NOMO-1 (cell line): ENCODE data around the gene SPIRE1.

Source experiments
- DNase-seq, 2 experiments: peaks; one replicate each; lab custom pipeline; 2025; ENCODE audit not compliant: unreplicated experiment in 2 of 2; lab: John Stamatoyannopoulos, UW

SPIRE1 gene

GRCh38 chr18:12455496-12455895, 202.4 kb downstream of the SPIRE1 start:
- no peak for DNase-seq

GRCh38 chr18:12452784-12453183, 205.1 kb downstream of the SPIRE1 start:
- no peak for DNase-seq

GRCh38 chr18:12451428-12451827, 206.5 kb downstream of the SPIRE1 start:
- DNase-seq, result no peak

GRCh38 chr18:12449051-12449785, 208.7 kb downstream of the SPIRE1 start:
- no peak for DNase-seq

- no peak for DNase-seq
Measured at GRCh38 chr18:12445554-12445953, 212.4 kb downstream of the SPIRE1 start.

- DNase-seq, result no peak
Measured at GRCh38 chr18:12443551-12443950, 214.4 kb downstream of the SPIRE1 start.

- DNase-seq, result no peak
Measured at GRCh38 chr18:12442946-12443345, 215.0 kb downstream of the SPIRE1 start.

GRCh38 chr18:12441475-12442034, 216.4 kb downstream of the SPIRE1 start:
- no peak for DNase-seq

GRCh38 chr18:12438257-12438656, 219.7 kb downstream of the SPIRE1 start:
- DNase-seq, result no peak

GRCh38 chr18:12435867-12436266, 222.0 kb downstream of the SPIRE1 start:
- DNase-seq, result no peak

- DNase-seq, result no peak
Measured at GRCh38 chr18:12434541-12434929, 223.4 kb downstream of the SPIRE1 start.

- no peak for DNase-seq
Measured at GRCh38 chr18:12433829-12434540, 223.9 kb downstream of the SPIRE1 start.

- DNase-seq, result no peak
Measured at GRCh38 chr18:12432881-12433280, 225.0 kb downstream of the SPIRE1 start.

GRCh38 chr18:12432196-12432595, 225.7 kb downstream of the SPIRE1 start:
- DNase-seq, result no peak

GRCh38 chr18:12431561-12431960, 226.3 kb downstream of the SPIRE1 start:
- no peak for DNase-seq

GRCh38 chr18:12430137-12430990, 227.5 kb downstream of the SPIRE1 start:
- no peak for DNase-seq

GRCh38 chr18:12429556-12429955, 228.4 kb downstream of the SPIRE1 start:
- no peak for DNase-seq

GRCh38 chr18:12428923-12429322, 229.0 kb downstream of the SPIRE1 start:
- no peak for DNase-seq

GRCh38 chr18:12426924-12427323, 231.0 kb downstream of the SPIRE1 start:
- no peak for DNase-seq

- no peak for DNase-seq
Measured at GRCh38 chr18:12424252-12424651, 233.7 kb downstream of the SPIRE1 start.

GRCh38 chr18:12423820-12424219, 234.1 kb downstream of the SPIRE1 start:
- no peak for DNase-seq
